ENCODE measurements around the gene NOMO2.
"Not testable (repeated sequence)": the region's sequence is repeated elsewhere in the genome, so short reads cannot be mapped to it uniquely, and the experiment has no call there.

DNA sequence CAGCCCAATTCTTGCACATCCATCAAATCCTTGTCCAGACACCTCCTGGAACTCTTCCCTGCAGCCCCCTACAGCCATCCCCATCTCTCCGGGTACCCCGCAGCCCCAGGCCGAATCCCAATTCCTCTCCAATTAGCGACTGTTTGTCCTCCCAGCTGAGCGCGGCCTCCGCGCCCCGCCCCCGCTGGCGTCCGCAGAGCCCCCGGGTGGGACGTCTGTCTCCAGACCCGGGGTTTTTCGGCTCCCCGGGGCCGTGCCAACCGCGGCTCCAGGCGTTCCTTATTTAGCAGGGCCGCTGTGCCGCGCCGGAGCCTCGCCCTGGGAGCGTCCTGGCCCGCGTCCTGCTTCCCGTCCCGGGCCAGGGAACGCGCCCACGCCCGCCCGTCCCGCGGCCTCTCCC lies 160.7 kb downstream of the NOMO2 start:
- TF ChIP-seq, protein P1, sequence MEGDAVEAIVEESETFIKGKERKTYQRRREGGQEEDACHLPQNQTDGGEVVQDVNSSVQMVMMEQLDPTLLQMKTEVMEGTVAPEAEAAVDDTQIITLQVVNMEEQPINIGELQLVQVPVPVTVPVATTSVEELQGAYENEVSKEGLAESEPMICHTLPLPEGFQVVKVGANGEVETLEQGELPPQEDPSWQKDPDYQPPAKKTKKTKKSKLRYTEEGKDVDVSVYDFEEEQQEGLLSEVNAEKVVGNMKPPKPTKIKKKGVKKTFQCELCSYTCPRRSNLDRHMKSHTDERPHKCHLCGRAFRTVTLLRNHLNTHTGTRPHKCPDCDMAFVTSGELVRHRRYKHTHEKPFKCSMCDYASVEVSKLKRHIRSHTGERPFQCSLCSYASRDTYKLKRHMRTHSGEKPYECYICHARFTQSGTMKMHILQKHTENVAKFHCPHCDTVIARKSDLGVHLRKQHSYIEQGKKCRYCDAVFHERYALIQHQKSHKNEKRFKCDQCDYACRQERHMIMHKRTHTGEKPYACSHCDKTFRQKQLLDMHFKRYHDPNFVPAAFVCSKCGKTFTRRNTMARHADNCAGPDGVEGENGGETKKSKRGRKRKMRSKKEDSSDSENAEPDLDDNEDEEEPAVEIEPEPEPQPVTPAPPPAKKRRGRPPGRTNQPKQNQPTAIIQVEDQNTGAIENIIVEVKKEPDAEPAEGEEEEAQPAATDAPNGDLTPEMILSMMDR (IDR thresholded peaks at IDR 0.05), result not testable (repeated sequence)
- TF ChIP-seq POLR2A (IDR thresholded peaks at IDR 0.05), result not testable (repeated sequence)
